ENCODE results near the gene RPUSD1.

RPUSD1 gene

DNA sequence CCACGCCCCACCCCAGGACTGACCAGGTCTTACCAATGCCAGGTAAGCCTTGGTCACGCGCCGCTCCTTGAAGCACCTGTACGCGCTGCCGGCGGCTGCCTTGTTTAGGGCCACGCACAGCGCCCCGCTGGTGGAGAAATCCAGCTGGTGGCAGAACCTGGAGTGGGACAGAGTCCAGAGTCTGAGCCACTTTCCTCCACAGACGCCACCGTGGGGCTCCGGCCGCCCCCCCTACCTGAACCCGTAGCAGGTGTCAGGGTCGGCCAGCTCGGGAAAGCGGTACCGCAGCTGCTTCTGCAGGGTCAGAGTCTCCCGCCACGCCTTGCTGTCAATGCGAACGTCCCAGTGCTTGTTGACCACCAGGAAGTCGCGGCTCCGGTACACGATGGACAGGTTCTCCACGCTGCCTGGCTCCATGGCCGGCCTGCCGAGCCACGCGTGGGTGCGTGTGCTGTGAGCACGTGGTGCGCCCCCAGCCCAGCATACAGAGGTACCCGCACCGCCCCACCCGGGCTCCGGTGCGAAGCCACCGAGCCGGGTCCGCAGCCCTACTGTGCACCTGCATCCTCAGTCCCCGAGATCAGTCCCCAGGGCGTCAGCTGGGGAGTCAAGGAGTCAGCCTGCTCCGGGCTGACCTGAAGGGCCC, 737 bp downstream of the RPUSD1 start:
- TF ChIP-seq GATA2 (IDR thresholded peaks at IDR 0.05; ENCODE audit: low read depth, low read length) (no peak), GATA3 (IDR thresholded peaks at IDR 0.05; ENCODE audit: low read depth, low read length) (no peak)

DNA sequence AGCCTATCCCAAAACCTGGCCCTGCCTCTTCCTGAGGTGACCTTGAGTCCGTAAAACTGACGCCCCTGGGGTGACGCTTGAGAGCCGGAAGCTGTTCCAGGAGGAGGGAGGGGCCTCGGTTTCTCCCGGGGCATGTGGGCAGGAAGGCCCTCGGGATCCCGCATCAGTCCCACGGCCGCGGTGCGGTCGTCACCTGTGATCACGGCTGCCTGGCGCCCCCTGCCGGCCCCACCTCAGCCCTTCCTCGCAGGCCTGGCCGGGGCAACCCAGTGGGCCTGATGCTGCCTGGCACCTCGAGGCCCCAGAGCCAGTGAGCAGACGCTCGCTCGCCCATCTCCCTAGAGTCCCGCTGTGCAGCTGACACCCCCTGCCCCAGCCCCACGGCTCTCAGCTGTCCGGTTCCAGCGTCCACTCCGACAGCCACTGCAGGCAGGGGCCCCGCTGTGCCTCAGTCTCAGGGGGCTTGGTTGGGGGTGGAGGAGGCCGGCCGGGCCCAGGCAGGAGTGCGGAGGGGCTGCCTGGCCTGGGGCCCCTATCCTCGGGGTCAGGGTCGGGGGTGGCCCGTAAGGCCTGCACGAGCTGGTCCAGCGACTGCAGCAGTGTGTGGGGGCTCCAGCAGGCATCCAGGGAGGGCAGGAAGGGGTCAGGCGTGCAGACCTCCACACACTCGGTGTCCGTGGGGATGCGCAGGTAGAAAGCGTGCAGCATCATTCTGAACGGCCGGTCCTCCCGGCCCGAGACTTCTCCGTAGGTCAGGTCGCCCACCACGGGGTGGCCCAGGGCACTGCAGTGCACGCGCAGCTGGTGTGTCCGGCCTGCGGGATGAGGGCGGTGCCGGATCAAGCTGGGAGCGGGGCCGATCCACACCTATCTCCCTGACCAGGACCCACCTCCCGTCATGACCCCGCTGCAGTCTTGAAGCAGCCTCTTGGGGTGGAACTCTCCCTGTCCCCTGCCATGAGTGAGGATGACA, 2.3 kb downstream of the RPUSD1 start:
- no peak for TF ChIP-seq GATA3 (IDR thresholded peaks at IDR 0.05; ENCODE audit: low read depth, low read length)
- TF ChIP-seq GATA2 (IDR thresholded peaks at IDR 0.05; ENCODE audit: low read depth, low read length): no peak

DNA sequence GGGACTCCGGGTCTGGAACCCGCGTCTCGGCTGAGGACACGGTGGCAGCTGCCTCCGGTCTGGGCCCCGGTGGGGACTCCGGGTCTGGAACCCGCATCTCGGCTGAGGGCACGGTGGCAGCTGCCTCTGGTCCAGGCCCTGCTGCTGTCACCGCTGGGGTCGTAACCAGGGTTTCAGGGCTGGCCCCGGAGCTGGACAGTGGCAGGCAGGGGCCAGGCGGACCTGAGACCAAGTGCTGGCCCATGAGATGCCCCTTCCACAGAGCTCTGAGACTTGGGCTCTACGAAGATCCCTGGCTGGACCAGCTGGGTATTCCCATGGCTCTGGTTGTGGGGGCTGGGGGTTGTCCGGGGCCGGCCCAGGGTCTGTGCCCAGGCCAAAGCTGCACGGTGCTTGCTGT, 3.8 kb downstream of the RPUSD1 start:
- no peak for TF ChIP-seq GATA2 (IDR thresholded peaks at IDR 0.05; ENCODE audit: low read depth, low read length)
- no peak for TF ChIP-seq GATA3 (IDR thresholded peaks at IDR 0.05; ENCODE audit: low read depth, low read length)

DNA sequence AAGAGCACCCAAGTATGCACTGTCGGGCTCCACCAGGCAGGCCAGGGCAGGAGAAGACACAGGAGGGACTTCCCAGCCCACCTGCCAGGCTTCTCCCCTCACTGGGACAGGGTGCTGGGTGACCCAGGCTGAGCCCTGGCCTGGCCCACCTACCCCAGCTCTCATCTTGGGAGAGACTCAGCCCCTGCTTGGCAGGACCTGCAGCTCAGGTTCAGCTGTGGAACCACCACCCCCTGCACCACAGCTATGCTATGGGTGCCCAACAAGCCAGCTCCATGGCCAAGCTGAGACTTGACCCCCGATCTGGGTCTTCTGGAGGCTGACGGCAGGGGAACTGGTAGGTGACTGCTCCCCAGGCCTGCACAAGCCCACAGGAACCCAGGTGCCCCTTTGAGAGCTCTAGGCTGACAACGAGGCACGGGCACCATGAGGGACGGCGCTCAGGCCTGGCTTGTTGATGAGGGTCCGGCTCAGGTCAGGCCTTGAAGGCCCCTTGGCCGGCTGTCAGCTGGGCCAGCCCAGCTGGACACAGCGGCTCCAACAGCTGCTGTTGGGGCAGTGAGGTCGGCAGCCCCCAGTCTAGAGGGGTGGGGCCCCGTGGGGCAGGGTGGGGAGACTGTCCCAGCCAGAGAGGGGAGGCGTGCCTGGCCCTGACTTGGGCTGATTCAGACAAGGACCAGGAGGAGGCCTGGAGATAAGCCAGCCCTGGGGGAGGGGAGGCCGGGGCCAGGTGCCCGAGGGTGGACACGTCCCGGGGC, 4.6 kb downstream of the RPUSD1 start:
- no peak for TF ChIP-seq GATA2 (IDR thresholded peaks at IDR 0.05; ENCODE audit: low read depth, low read length)
- TF ChIP-seq GATA3 (IDR thresholded peaks at IDR 0.05; ENCODE audit: low read depth, low read length): no peak

DNA sequence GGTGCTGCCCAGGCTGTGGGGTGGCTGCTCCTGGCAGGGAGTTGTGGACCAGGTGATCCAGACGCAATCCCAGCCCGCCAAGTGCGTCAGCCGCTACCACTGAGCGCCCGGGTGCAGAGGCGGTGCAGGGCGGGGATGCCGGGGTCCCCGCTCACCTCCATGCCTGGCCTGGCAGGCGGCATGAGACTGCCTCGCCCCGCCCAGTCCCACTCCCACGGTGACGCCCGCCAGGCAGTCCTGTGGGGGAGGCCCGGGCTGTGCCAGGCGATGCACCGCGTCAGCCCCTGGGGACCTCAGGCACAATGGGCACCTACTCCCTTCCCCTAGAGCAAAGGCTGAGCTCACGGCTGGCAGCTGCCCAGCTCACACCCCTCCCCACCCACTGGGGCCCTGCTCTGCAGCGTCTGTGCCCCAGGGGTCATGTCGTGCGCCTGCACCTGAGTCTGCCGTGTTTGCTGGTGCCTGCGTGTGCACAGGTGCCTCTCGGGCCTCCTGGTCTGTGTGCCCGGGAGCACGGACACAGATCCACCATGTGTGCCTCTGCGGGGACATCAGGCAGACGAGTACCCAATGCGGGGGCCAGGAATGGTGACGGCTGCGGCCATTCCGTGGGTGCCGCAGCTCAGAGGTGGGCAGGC, 5.3 kb downstream of the RPUSD1 start:
- TF ChIP-seq GATA2 (IDR thresholded peaks at IDR 0.05; ENCODE audit: low read depth, low read length): no peak
- TF ChIP-seq GATA3 (IDR thresholded peaks at IDR 0.05; ENCODE audit: low read depth, low read length): no peak

DNA sequence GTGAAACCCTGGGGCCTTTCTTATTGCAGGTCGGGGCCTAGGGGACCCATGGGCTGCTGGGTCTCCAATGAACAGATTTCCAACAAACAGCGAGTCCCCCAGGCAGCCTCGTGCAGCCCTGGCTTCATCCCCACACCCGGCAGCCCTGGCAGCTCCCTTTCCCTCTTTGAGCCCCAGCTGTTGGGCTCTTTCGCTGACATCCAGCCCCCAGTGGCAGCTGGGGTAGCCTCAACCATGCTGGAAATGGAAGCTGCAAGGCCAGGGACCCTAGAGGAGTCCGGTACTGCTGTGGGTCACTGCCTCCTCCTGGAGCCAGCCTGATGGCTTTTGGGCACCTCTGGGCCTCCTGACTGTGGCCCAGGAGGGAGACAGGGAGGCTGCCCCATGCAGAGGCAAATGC, 5.9 kb downstream of the RPUSD1 start:
- no peak for TF ChIP-seq GATA2 (IDR thresholded peaks at IDR 0.05; ENCODE audit: low read depth, low read length)
- no peak for TF ChIP-seq GATA3 (IDR thresholded peaks at IDR 0.05; ENCODE audit: low read depth, low read length)

DNA sequence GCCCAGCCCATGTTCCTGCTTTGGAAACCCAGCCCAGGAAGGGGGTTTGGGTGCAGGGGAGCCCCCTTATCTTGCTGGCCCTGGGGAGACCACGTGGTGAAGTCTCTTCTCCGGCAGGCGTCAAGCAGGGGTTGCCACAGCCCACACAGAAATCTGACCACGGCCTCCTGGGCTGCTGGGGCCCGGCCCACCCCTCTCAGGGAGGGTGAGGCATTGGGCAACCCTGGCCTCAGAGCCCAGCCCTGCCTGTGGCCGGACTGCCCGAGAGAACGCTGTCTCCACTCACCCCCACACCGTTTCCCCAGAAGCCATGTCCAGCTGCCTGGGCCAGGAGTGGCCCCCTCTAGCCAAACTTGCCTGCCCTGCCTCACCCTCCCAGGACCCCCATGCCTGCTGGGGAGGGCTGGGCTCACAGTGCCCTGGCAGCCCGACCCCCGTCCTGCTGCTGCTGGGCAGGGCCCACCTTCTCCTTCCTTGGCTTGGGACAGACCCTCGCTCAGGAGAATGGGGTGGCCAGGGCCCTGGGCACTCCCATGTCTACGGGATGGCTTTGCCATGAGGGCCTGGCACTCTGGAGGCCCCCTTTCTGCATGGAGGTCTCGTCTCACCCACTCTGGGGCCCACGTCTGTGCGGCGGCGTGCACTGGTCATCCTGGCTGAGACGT, 6.7 kb downstream of the RPUSD1 start:
- TF ChIP-seq GATA2 (IDR thresholded peaks at IDR 0.05; ENCODE audit: low read depth, low read length): no peak
- TF ChIP-seq GATA3 (IDR thresholded peaks at IDR 0.05; ENCODE audit: low read depth, low read length): no peak

DNA sequence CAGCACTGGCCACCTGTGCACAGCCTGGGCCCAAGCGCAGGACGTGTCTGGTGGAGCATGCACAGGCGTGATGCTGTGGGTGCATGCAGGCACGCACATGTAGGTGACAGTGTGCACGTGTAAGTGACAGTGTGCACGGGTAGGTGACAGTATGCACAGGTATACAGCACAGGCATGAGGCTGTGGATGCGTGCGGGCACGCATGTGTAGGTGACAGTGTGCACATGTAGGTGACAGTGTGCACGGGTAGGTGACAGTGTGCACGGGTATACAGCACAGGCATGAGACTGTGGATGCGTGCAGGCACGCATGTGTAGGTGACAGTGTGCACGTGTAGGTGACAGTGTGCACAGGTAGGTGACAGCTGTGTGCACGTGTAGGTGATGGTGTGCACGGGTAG, 7.9 kb downstream of the RPUSD1 start:
- TF ChIP-seq GATA3 (IDR thresholded peaks at IDR 0.05; ENCODE audit: low read depth, low read length): no peak
- TF ChIP-seq GATA2 (IDR thresholded peaks at IDR 0.05; ENCODE audit: low read depth, low read length): no peak

DNA sequence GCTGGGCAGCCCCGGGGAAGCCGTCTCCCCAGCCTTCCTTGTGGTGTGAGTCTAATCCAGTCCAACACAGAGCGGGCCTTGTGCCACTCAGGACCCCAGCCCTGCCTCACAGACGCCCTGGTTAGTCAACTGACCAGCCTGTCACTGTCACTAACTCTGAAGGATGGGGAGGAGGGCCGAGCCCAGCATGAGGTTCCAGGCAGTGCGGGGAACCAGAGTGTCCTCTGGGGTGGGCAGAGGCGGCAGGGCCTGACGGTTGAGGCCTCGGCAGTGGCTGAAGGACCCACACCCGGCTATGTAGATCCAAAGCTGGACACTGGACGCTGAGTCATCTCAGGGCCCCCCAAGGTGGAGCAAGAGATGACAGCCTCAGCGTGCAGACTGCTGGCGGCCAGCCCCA, 8.6 kb downstream of the RPUSD1 start:
- TF ChIP-seq GATA3 (IDR thresholded peaks at IDR 0.05; ENCODE audit: low read depth, low read length): no peak
- no peak for TF ChIP-seq GATA2 (IDR thresholded peaks at IDR 0.05; ENCODE audit: low read depth, low read length)

DNA sequence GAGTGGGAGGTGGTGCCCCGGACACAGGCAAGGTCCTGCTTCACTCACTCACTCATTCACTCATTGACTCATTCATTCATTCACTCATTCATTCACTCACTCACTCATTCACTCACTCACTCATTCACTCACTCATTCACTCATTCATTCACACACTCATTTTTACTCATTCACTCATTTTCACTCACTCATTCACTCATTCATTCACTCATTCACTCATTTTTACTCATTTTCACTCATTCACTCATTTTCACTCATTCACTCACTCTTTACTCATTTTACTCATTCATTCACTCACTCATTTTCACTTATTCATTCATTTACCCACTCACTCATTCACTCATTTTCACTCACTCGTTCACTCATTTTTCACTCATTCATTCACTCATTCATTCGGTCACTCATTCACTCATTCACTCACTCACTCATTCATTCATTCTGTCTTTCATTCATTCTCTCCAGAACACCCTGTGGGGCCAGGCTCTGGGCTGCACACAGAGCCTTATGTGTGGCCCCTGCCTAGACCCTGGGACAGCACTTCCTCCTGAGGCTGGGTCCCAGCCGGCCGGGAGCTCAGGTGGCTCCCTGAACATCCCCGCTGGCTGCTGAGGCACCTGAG, 9.2 kb downstream of the RPUSD1 start:
- no peak for TF ChIP-seq GATA2 (IDR thresholded peaks at IDR 0.05; ENCODE audit: low read depth, low read length)
- no peak for TF ChIP-seq GATA3 (IDR thresholded peaks at IDR 0.05; ENCODE audit: low read depth, low read length)

DNA sequence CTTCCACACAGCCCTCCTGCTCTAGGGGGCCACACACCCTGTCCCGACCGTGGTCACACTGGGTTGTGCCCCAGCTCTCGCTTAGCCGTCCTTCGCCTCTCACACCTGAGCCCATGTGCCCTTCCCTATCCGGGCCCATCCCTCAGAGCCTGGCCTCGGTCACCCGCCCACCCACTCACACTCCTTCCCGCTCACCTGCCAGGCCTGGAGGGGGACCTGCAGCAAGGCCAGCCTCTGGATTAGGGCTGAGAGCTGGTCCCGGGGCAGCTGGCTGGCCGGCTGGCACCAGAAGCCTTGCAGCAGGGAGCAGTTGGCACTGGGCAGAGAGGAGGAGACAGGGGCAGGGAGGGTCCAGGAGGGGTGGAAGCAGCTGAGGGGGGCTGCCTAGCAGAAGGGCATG, 9.7 kb downstream of the RPUSD1 start:
- TF ChIP-seq GATA3 (IDR thresholded peaks at IDR 0.05; ENCODE audit: low read depth, low read length) (no peak), GATA2 (IDR thresholded peaks at IDR 0.05; ENCODE audit: low read depth, low read length) (no peak)

DNA sequence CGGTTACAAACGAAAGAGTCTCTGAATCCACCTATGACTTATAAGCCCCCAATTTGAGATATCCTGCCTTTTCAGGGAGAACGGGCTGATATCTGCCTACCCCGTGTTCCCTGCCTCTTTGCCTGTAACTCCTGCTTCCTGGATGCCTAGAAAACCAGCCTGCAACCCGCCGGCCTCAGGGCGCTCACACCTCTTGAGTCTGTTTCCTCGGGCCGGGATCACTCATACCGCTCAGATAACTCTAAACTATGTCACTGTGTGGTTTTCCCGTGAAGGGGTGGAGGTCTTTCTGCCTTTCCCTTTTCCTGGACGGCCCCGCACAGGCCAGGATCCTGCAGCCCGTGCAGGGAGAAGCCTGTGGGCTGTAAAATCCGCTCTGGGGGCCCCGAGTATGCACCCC, 10.4 kb downstream of the RPUSD1 start:
- TF ChIP-seq GATA3 (IDR thresholded peaks at IDR 0.05; ENCODE audit: low read depth, low read length): no peak
- no peak for TF ChIP-seq GATA2 (IDR thresholded peaks at IDR 0.05; ENCODE audit: low read depth, low read length)

DNA sequence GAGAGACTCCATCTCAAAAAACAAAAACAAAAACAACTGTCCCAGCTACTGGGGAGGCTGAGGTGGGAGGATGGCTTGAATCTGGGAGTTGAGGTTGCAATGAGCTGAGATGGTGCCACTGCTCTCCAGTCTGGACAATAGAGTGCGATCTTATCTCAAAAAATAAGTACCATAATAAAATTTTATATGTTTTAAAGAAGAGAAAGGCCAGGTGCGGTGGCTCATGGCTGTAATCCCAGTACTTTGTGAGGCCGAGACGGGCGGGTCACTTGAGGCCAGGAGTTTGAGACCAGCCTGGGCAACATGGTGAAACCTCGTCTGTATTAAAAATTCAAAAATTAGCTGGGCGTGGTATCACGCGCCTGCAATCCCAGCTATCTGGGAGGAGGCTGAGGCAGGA, 11.4 kb downstream of the RPUSD1 start:
- no peak for TF ChIP-seq GATA2 (IDR thresholded peaks at IDR 0.05; ENCODE audit: low read depth, low read length)
- no peak for TF ChIP-seq GATA3 (IDR thresholded peaks at IDR 0.05; ENCODE audit: low read depth, low read length)
